MM.1S (cell line): ENCODE measurements around the gene NTSR1.

Experiments
- CTCF ChIP-seq: fragments of 300-600 bp; sonication (generic); IDR thresholded peaks from 2 replicates; pipeline ENCODE4 v1.5.1; 2016; ENCODE audit warnings: antibody characterized with exemption, low read length, mixed read lengths
- EZH2 ChIP-seq: fragments of 300-600 bp; sonication (generic); optimal IDR thresholded peaks from 2 replicates; pipeline ENCODE3; 2017; ENCODE audit warnings: low read depth, mild to moderate bottlenecking, antibody characterized with exemption, low read length, mixed read lengths

DNA sequence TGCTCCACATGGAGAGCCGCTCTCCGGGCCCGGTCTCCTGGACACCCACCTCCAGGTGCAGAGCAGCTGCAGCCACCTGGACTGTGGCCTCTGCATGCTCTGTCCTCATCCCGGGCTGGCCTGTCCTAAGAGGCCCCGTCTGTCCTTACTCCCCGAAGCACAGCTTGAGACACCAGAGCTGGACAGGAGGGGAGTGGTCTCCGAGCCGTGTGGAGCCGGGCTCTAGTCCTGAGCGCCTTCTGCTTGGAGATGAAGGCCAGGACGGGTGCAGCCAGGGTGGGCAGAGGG is 6.7 kb upstream of the NTSR1 start:
- no peak for TF ChIP-seq CTCF
- no peak for TF ChIP-seq EZH2
